ENCODE measurements around the gene MCUR1.

DNA sequence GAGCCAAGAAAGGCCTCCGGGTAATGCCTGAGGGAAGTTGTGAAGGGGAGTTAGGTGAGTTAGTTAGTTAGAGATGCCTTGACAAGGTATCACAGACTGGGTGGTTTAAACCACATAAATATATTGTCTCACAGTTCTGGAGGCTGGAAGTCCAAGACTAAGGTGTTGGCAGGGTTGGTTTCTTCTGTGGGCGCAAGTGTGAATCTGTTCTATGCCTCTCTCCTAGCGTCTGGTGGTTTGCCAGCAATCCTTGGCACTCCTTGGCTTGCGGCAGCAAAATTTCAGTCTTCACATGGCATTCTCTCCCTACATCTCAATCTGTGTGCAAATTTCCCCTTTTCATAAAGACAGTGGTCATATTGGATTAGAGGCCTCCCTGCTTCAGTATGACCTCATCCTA, 73.0 kb downstream of the MCUR1 start:
- TF ChIP-seq EZH2phosphoT487 (IDR thresholded peaks at IDR 0.05; ENCODE audit: insufficient read depth, low read depth) (no peak), EZH2 (IDR thresholded peaks at IDR 0.05; ENCODE audit: insufficient read depth, poor library complexity, severe bottlenecking) (no peak)
